ENCODE measurements around the gene PRSS12.

Gene PRSS12

GRCh38 chr4:118381902-118382301 lies 29.1 kb upstream of the PRSS12 start:
- no peaks in the 10 kb centered on the region for H3K36me3 ChIP-seq
- TF ChIP-seq, protein P1, sequence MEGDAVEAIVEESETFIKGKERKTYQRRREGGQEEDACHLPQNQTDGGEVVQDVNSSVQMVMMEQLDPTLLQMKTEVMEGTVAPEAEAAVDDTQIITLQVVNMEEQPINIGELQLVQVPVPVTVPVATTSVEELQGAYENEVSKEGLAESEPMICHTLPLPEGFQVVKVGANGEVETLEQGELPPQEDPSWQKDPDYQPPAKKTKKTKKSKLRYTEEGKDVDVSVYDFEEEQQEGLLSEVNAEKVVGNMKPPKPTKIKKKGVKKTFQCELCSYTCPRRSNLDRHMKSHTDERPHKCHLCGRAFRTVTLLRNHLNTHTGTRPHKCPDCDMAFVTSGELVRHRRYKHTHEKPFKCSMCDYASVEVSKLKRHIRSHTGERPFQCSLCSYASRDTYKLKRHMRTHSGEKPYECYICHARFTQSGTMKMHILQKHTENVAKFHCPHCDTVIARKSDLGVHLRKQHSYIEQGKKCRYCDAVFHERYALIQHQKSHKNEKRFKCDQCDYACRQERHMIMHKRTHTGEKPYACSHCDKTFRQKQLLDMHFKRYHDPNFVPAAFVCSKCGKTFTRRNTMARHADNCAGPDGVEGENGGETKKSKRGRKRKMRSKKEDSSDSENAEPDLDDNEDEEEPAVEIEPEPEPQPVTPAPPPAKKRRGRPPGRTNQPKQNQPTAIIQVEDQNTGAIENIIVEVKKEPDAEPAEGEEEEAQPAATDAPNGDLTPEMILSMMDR (IDR thresholded peaks at IDR 0.05; ENCODE audit: low read depth, low read length) = no peak
- H3K4me3 ChIP-seq (ENCODE audit: low read depth, low read length) = no peak overlapping the region
- no peaks in the 10 kb centered on the region for H3K4me1 ChIP-seq
- no peak for DNase-seq
- H3K27me3 ChIP-seq = no peaks in the 10 kb centered on the region
- no peaks in the 10 kb centered on the region for H3K9me3 ChIP-seq

GRCh38 chr4:118373614-118374255 lies 20.9 kb upstream of the PRSS12 start:
- TF ChIP-seq, protein P1 (IDR thresholded peaks at IDR 0.05; ENCODE audit: low read depth, low read length) = no peak
- H3K4me1 ChIP-seq = no peaks in the 10 kb centered on the region; the same call in 1 of the 2 replicates
- no peaks in the 10 kb centered on the region for H3K9me3 ChIP-seq
- DNase-seq = no peak
- H3K27me3 ChIP-seq = no peaks in the 10 kb centered on the region
- H3K4me3 ChIP-seq (ENCODE audit: low read depth, low read length) = no peak overlapping the region
- H3K36me3 ChIP-seq = no peaks in the 10 kb centered on the region

DNA sequence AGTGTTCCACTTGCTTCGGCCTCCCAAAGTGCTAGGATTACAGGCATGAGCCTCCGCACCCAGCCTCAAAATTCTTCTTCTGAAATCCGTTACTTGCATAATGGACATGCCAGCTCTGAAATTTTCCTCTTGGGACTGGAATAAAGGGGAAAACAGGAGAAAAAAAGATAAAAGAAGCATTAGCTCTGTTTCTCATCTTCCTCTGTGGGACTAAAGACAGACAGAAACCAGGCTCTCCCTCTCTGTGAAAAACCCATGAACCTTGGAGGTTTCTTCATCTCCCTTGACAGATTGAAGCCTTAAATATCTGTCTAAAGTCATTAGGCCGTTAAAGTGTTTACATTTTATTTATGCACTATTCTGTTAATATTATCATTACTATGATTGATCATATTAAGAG lies 19.4 kb upstream of the PRSS12 start:
- H3K9me3 ChIP-seq = no peaks in the 10 kb centered on the region
- TF ChIP-seq, protein P1 (IDR thresholded peaks at IDR 0.05; ENCODE audit: low read depth, low read length) = no peak

GRCh38 chr4:118369231-118369630 lies 16.4 kb upstream of the PRSS12 start:
- Histone ChIP-seq H3K4me1 (no peaks in the 10 kb centered on the region), H3K4me3 (ENCODE audit: low read depth, low read length) (no peak overlapping the region), H3K36me3 (no peaks in the 10 kb centered on the region), H3K27me3 (no peaks in the 10 kb centered on the region), H3K9me3 (no peaks in the 10 kb centered on the region)
- TF ChIP-seq, protein P1 (IDR thresholded peaks at IDR 0.05; ENCODE audit: low read depth, low read length) = no peak
- no peak for DNase-seq

More for the DNA sequence above, 19.4 kb upstream of the PRSS12 start:
- H3K27me3 ChIP-seq = no peaks in the 10 kb centered on the region
- H3K4me1 ChIP-seq = no peaks in the 10 kb centered on the region; the same call in 1 of the 2 replicates
- H3K36me3 ChIP-seq = no peaks in the 10 kb centered on the region
- DNase-seq = no peak
- H3K4me3 ChIP-seq (ENCODE audit: low read depth, low read length) = no peak overlapping the region

- no peaks in the 10 kb centered on the region for H3K36me3 ChIP-seq
- H3K4me1 ChIP-seq = no peaks in the 10 kb centered on the region
- H3K4me3 ChIP-seq (ENCODE audit: low read depth, low read length) = no peak overlapping the region
- no peaks in the 10 kb centered on the region for H3K9me3 ChIP-seq
- TF ChIP-seq, protein P1 (IDR thresholded peaks at IDR 0.05; ENCODE audit: low read depth, low read length) = no peak
- H3K27me3 ChIP-seq = no peaks in the 10 kb centered on the region
- no peak for DNase-seq
These were observed 15.1 kb upstream of the PRSS12 start for GRCh38 chr4:118367872-118368271.

- no peak overlapping the region for H3K4me3 ChIP-seq (ENCODE audit: low read depth, low read length)
- no peaks in the 10 kb centered on the region for H3K36me3 ChIP-seq
- TF ChIP-seq, protein P1 (IDR thresholded peaks at IDR 0.05; ENCODE audit: low read depth, low read length) = no peak
- no peaks in the 10 kb centered on the region for H3K27me3 ChIP-seq
- no peaks in the 10 kb centered on the region for H3K4me1 ChIP-seq
- no peak for DNase-seq
- H3K9me3 ChIP-seq = no peaks in the 10 kb centered on the region
These were observed 14.6 kb upstream of the PRSS12 start for GRCh38 chr4:118367361-118367760.

All from BE2C (cell line).